Stimulated activated CD4-positive, alpha-beta T cell treated with anti-CD3 and anti-CD28 coated beads, Interleukin-2, amount 100 ng/mL, for 4 hours (primary cell): ENCODE measurements around the gene TTC9B.

Source experiments
- DNase-seq: peaks from one replicate; pipeline ENCODE4 v3.0.0-alpha.2; 2020; ENCODE audit warnings: low read depth

Gene TTC9B

GRCh38 chr19:40247735-40248262, 29.6 kb upstream of the TTC9B start:
- no peak for DNase-seq

DNA sequence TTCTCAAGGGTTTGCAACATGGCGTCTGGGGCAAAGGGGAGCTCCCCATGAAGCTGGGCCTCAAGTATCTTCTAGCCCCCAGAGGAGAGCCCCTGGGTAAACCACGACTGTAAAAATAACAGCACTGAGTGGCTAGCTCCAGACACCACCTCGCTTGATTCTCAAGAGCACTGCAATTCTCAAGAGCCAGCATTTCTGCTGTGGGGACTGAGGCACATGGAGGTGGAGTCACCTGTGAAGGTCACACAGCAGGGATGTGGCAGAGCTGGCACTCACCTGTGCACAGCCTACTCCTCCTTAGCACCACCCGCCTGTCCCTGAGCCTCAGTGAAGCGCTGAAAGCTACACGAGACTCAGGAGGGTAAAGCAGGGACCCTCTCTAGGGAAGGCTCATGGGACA, 29.0 kb upstream of the TTC9B start:
- no peak for DNase-seq

DNA sequence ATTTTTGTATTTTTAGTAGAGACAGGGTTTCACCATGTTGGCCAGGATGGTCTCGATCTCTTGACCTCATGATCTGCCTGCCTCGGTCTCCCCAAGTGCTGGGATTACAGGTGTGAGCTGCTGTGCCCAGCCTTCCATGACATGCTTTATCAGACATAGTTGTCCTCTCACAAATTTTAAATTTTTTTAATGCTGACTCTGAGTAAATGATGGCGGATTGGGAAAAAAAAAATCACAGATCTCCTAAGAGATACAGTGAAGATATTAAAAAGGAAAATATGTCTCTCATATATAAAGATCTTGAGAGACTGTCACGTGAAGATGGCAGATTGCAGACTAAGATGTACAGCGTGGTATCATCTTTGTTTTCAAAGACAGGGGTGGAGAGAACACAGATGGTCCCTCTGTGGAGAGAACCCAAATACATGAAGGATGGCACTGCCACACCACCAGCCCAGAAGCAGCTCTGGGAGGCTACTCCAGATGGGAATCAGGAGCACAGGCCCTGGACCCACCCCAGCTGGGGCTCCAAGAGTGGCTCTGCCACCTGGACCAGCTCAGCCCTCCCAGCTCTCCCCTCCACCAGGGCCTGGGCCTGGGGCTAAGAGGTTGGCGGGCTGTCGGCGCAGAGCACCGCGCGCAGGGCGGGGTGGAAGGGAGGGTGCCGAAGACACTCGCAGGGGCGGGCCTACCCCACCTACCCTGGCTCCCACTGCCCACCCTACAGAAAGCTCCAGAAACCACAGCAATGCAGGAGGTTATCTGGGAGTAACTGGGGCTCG, 28.3 kb upstream of the TTC9B start:
- no peak for DNase-seq

GRCh38 chr19:40245506-40246128, 27.4 kb upstream of the TTC9B start:
- no peak for DNase-seq

DNA sequence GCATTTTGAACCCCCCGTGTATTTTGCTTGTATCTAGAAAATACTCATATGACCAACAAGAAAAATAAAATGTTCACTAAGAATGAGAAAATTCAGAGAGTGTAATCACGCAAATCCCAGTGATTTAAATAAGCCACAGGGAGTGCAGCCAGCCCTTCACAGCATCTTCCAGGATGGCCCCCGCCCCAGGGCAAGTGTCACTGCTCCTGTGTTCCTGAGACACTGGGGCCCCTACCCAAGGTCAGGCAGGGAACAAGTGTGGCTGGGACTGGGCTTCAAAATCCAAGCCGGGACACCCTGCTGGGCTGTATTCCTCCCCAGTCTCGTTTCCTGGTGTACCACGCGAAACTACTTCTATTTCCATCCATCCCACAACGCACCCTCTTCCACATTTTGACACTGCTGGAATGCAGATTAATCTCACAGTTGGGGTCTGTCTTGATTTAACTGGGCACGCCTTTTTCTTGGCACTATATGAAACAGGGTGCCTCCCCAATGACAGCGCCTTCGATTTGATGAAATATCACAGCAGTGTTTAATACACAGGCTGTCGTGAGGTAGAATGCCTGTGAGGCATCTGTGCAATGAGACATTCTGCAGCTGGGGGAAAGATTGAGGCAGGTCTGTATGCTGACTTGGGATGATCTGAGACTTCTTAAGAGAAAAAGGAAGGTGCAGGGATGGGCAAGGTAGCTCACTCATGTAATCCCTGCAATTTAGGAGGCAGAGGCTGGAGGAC, 26.6 kb upstream of the TTC9B start:
- DNase-seq, result no peak

- no peak for DNase-seq
Measured at GRCh38 chr19:40243181-40243580, 25.0 kb upstream of the TTC9B start.

GRCh38 chr19:40242480-40242879, 24.3 kb upstream of the TTC9B start:
- DNase-seq, result no peak

DNA sequence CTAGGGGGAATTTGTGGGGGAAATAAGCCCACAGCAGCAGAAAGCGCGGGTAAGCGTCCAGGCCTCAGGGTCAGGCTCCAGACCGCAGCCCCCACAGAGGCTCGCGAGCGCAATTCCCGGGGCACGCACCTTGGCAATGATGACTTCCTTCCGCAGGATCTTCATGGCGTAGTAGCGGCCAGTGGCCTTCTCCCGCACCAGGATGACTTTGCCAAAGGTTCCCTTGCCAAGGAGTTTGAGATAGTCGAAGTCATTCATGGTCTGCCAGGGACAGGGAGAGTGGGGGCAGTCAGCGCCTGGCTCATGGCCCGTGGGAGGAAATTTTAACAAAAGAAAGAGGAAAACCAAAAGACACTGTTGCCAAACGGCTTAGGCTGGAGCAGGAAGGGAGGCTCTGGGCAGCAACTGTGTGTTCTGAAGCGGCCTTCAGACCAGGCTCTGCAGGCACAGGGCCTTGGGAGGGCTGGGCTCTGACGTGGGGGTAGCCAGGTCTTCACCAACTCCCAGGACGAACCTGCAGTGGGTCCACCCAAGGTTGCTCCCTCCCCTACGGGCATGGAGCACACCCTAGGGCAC, 23.7 kb upstream of the TTC9B start:
- DNase-seq, result no peak

GRCh38 chr19:40241125-40241808, 23.1 kb upstream of the TTC9B start:
- no peak for DNase-seq

GRCh38 chr19:40240332-40240731, 22.1 kb upstream of the TTC9B start:
- DNase-seq, result no peak

GRCh38 chr19:40239415-40240226, 21.4 kb upstream of the TTC9B start:
- DNase-seq, result no peak

DNA sequence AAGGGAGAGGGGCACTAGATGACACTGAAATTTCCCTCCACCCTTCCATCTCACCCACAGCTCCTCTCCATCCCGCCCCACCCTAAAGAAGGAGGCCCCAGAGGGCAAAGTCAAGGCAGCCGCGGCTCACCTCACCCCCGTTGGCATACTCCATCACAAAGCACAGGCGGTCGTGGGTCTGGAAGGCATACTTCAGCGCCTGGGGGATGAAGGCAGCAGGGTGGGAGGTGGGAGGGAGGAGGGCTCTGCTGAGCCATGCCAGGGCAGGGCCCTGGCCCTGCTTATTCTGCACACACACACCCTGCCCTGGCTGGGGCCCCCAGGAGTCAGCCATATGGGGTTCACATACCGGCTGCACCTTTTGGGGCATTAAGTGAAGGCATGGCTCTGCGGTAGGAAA, 20.6 kb upstream of the TTC9B start:
- no peak for DNase-seq

DNA sequence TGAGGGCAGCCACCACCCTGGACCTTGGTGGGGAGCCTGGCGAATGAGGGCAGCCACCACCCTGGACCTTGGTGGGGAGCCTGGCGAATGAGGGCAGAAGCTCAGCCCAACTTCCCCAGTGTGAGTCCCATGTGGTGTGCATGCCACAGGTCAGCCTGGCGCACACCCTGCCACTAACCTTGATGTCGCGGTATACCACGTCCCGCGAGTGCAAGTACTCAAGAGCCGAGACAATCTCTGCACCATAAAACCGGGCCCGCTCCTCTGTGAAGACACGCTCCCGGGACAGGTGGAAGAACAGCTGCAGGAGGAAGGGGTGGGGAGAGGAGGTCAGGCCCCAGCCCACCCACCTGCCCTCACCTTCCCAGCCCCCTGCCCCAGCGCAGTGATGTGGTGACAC, 19.6 kb upstream of the TTC9B start:
- DNase-seq, result no peak

DNA sequence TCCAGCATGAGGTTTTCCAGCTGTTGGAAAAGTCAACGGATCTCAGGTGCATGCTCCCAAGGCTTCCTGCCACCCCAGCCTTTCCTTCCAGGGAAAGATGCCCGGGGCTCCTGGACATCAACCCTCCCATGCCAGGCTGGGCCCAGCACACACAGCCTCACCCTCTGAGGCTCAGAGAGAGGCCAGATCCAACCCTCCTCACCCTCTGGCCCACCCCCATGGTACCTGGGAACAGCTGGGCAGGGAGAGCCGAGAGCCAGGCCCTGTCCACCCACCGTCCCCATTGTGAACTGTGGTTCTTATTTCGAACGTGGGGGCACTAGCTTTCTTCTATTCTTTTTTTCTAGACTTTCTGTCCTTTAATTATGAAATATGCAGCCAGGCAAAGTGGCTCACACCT, 18.2 kb upstream of the TTC9B start:
- DNase-seq, result no peak

DNA sequence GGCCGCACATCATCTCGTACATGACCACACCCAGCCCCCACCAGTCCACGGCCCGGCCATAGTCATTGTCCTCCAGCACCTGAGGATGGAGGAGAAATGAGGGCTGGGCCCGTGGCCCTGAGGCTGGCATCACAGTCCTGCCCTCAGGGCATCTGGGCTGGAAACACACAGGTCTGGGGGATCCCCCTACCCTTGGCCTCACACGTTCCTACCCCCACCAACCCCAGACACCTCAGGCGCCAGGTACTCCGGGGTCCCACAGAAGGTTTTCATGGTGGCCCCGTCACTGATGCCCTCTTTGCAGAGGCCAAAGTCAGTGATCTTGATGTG, 17.8 kb upstream of the TTC9B start:
- DNase-seq, result no peak

GRCh38 chr19:40235238-40236025, 17.2 kb upstream of the TTC9B start:
- no peak for DNase-seq

- DNase-seq, result no peak
Measured at GRCh38 chr19:40234429-40235237, 16.4 kb upstream of the TTC9B start.

- DNase-seq, result no peak
Measured at GRCh38 chr19:40233811-40234389, 15.7 kb upstream of the TTC9B start.
